ENCODE results near the gene GNAZ.

GNAZ gene

GRCh38 chr22:23077627-23078461 lies 7.5 kb downstream of the GNAZ start:
- Histone ChIP-seq H3K4me3 (replicated peaks; ENCODE audit: low read depth, low read length) (no peak overlapping the region), H3K36me3 (ENCODE audit: control insufficient read depth, insufficient read depth, low read length) (no peaks in the 10 kb centered on the region), H3K27me3 (replicated peaks; ENCODE audit: control insufficient read depth, insufficient read depth, low read length) (no peaks in the 10 kb centered on the region; the same call in 1 of the 2 replicates)
- no peak for DNase-seq (ENCODE audit: extremely low read depth, insufficient read length)
- no peak for TF ChIP-seq CTCF (IDR thresholded peaks at IDR 0.05; ENCODE audit: insufficient read depth, low read length, poor library complexity, severe bottlenecking)

DNA sequence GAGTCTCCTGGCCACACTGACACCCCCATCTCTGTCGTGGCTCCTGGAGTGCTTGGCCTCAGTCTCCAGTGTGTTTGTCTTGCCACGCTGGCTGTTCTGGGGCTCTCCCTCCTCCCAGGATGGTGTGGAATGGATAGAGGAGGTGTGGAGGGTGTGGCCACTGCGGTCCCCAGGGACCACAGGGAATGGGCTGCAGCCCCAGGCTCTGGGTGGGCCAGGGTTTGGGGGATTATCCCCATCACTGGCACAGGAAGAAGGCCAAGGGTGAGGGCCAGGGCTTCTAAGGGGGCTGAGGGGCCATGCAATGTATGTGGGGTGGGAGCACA lies 8.1 kb downstream of the GNAZ start:
- Histone ChIP-seq H3K4me3 (replicated peaks; ENCODE audit: low read depth, low read length) (no peak overlapping the region), H3K27me3 (replicated peaks; ENCODE audit: control insufficient read depth, insufficient read depth, low read length) (no peaks in the 10 kb centered on the region; the same call in 1 of the 2 replicates), H3K36me3 (ENCODE audit: control insufficient read depth, insufficient read depth, low read length) (no peaks in the 10 kb centered on the region)
- no peak for DNase-seq (ENCODE audit: extremely low read depth, insufficient read length)
- no peak for TF ChIP-seq CTCF (IDR thresholded peaks at IDR 0.05; ENCODE audit: insufficient read depth, low read length, poor library complexity, severe bottlenecking)

- Histone ChIP-seq H3K27me3 (replicated peaks; ENCODE audit: control insufficient read depth, insufficient read depth, low read length) (no peaks in the 10 kb centered on the region; the same call in 1 of the 2 replicates), H3K36me3 (ENCODE audit: control insufficient read depth, insufficient read depth, low read length) (no peaks in the 10 kb centered on the region)
- no peak for TF ChIP-seq CTCF (IDR thresholded peaks at IDR 0.05; ENCODE audit: insufficient read depth, low read length, poor library complexity, severe bottlenecking)
Observed at GRCh38 chr22:23079240-23079768, 9.0 kb downstream of the GNAZ start.

GRCh38 chr22:23079814-23080521 lies 9.6 kb downstream of the GNAZ start:
- H3K27me3 ChIP-seq (replicated peaks; ENCODE audit: control insufficient read depth, insufficient read depth, low read length), result no peaks in the 10 kb centered on the region
- no peak overlapping the region for H3K4me3 ChIP-seq (replicated peaks; ENCODE audit: low read depth, low read length)
- no peak for DNase-seq (ENCODE audit: extremely low read depth, insufficient read length)
- H3K36me3 ChIP-seq (ENCODE audit: control insufficient read depth, insufficient read depth, low read length), result no peaks in the 10 kb centered on the region
- TF ChIP-seq CTCF (IDR thresholded peaks at IDR 0.05; ENCODE audit: insufficient read depth, low read length, poor library complexity, severe bottlenecking), result no peak

More at GRCh38 chr22:23079240-23079768, 9.0 kb downstream of the GNAZ start:
- no peak for DNase-seq (ENCODE audit: extremely low read depth, insufficient read length)
- H3K4me3 ChIP-seq (replicated peaks; ENCODE audit: low read depth, low read length), result no peak overlapping the region

DNA sequence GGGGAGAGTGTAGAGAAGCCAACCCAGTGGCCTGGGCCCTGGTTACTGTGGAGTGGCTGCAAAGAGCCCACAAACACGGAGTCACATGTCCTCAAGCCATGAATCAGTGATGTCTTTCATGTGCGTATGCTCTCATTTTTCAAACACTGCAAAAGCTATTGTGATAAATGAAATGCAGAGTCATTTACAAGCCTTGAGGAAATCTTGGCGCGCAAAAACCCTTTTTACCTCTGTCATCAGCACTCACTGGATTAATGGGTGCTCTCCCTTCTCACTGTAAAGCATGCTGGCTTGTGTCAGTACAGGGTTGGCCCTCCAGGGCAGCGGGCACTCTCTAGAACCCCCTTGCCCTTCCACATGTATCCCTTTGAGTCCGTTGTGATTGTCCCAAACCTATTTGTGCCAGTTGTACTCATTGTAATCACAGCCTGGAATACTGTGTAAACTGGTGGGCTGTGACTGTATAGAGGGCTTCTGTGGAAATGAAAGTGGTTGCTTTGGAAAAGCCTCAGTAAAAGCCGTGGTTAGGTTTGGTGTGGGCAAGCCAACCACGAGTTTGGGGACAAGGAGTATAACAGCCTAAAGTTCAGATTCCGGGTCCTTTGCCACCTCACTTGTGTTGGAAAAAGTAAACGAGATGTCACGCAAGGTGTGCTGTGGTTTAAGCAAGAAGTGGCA lies 10.4 kb downstream of the GNAZ start:
- DNase-seq (ENCODE audit: extremely low read depth, insufficient read length), result no peak
- Histone ChIP-seq H3K4me3 (replicated peaks; ENCODE audit: low read depth, low read length) (no peak overlapping the region), H3K27me3 (replicated peaks; ENCODE audit: control insufficient read depth, insufficient read depth, low read length) (no peaks in the 10 kb centered on the region), H3K36me3 (ENCODE audit: control insufficient read depth, insufficient read depth, low read length) (no peaks in the 10 kb centered on the region)
- no peak for TF ChIP-seq CTCF (IDR thresholded peaks at IDR 0.05; ENCODE audit: insufficient read depth, low read length, poor library complexity, severe bottlenecking)
